Endothelial cell of umbilical vein (primary cell): Measurements from ENCODE around the gene PRKCD. TPM values are rescaled to one million over a fixed set of nuclear protein-coding genes. Genes with fewer than 3 reads are reported as not detected.

Experiments used
- BruUV-seq: library from RNA; stranded (reverse); fragments of 400-500 nt; replicated peaks from 2 replicates; lab custom pipeline; 2021; lab: Mats Ljungman, UMichigan
- CTCF ChIA-PET: fragments of 300-600, 350-600 bp; sonication (Branson Sonifier 250); formaldehyde crosslinking; loops from one replicate; lab custom pipeline; 2021; ENCODE audit warnings: antibody characterized with exemption, inconsistent platforms; lab: Charles Lee
- POLR2A ChIA-PET: fragments of 300-600, 350-600 bp; sonication (Branson Sonifier 250); formaldehyde crosslinking; loops from one replicate; lab custom pipeline; 2021; ENCODE audit warnings: antibody characterized with exemption, inconsistent platforms; lab: Charles Lee
- DNase-seq: peaks from one replicate; pipeline ENCODE4 v3.0.0-alpha.2; 2011; ENCODE audit warnings: low read depth, low spot score
- FAIRE-seq: peaks from 2 replicates; lab custom pipeline; 2011; peaks lifted over from hg19 to GRCh38; lab: Jason Lieb, UNC
- H2AFZ ChIP-seq: 2 replicates; pipeline ENCODE4 v1.6.0; 2012; ENCODE audit warnings: low read depth, low read length, control low read depth, inconsistent platforms
- H3K27ac ChIP-seq: 2 replicates; pipeline ENCODE4 v1.5.1; 2011; ENCODE audit warnings: low read depth, mild to moderate bottlenecking, control low read depth, low read length, moderate library complexity; ENCODE audit not compliant: insufficient read depth
- H3K27me3 ChIP-seq, 2 experiments: 2 replicates each; pipeline versions ENCODE4 v1.6.0 to v1.6.1; 2011; ENCODE audit warnings: low read length in 2 of 2, mixed read lengths in 1 of 2; ENCODE audit not compliant: control insufficient read depth in 2 of 2, insufficient read depth in 2 of 2
- H3K36me3 ChIP-seq, 2 experiments: 2 replicates in 1 of 2; 3 replicates in 1 of 2; pipeline ENCODE4 v1.5.1; 2011; ENCODE audit warnings: low read length in 2 of 2, mild to moderate bottlenecking in 1 of 2, moderate library complexity in 1 of 2; ENCODE audit not compliant: control insufficient read depth in 2 of 2, insufficient read depth in 2 of 2; ENCODE audit errors: extremely low read depth in 1 of 2
- H3K4me1 ChIP-seq: 3 replicates; pipeline ENCODE4 v1.5.1; 2011; ENCODE audit warnings: mild to moderate bottlenecking, low read length; ENCODE audit not compliant: control insufficient read depth, insufficient read depth; ENCODE audit errors: extremely low read depth
- H3K4me2 ChIP-seq: 2 replicates; pipeline ENCODE4 v1.6.1; 2011; ENCODE audit warnings: low read length, control low read depth, mixed read lengths; ENCODE audit not compliant: insufficient read depth
- H3K4me3 ChIP-seq, 3 experiments: fragments of 200-600 bp in 1 of 3; sonication (generic), shearing (Covaris generic) in 1 of 3; replicated peaks in 1 of 3; 2 replicates each; pipeline ENCODE4 v1.5.1; 2011 to 2016; ENCODE audit warnings: control low read depth in 3 of 3, low read length in 3 of 3, mild to moderate bottlenecking in 2 of 3, inconsistent platforms in 1 of 3, low read depth in 1 of 3, moderate library complexity in 1 of 3; ENCODE audit not compliant: insufficient read depth in 1 of 3
- H3K79me2 ChIP-seq: 2 replicates; pipeline ENCODE4 v1.6.0; 2012; ENCODE audit warnings: low read length, inconsistent platforms; ENCODE audit not compliant: control insufficient read depth, insufficient read depth
- H3K9ac ChIP-seq: replicated peaks from 2 replicates; pipeline ENCODE3; 2011; ENCODE audit warnings: low read length, control low read depth; ENCODE audit not compliant: insufficient read depth; ENCODE audit errors: extremely low read depth
- H3K9me1 ChIP-seq: replicated peaks from 3 replicates; pipeline ENCODE4 v1.6.0; 2011; ENCODE audit warnings: mild to moderate bottlenecking, low read length; ENCODE audit not compliant: control insufficient read depth, insufficient read depth; ENCODE audit errors: extremely low read depth
- H3K9me3 ChIP-seq: replicated peaks from 2 replicates; pipeline ENCODE4 v1.5.1; 2012; ENCODE audit warnings: low read length, inconsistent platforms; ENCODE audit not compliant: control insufficient read depth, insufficient read depth
- H4K20me1 ChIP-seq: replicated peaks from 2 replicates; pipeline ENCODE3; 2011; ENCODE audit warnings: mild to moderate bottlenecking, low read length; ENCODE audit not compliant: control insufficient read depth, insufficient read depth; ENCODE audit errors: extremely low read depth
- EZH2 ChIP-seq: IDR thresholded peaks from 2 replicates; pipeline ENCODE4 v1.6.1; 2012; ENCODE audit warnings: borderline replicate concordance, low read depth, mild to moderate bottlenecking, moderate library complexity, low read length, inconsistent platforms; ENCODE audit not compliant: severe bottlenecking
- FOS ChIP-seq: IDR thresholded peaks from 2 replicates; pipeline ENCODE4 v1.6.1; 2011; ENCODE audit warnings: mild to moderate bottlenecking, low read length, moderate library complexity, borderline replicate concordance; ENCODE audit not compliant: insufficient read depth
- GATA2 ChIP-seq: IDR thresholded peaks from 2 replicates; pipeline ENCODE4 v1.7.0; 2011; ENCODE audit warnings: low read depth, mild to moderate bottlenecking, moderate library complexity, mixed read lengths, low read length; ENCODE audit not compliant: insufficient read length, insufficient read depth
- JUN ChIP-seq: IDR thresholded peaks from 2 replicates; pipeline ENCODE4 v1.6.1; 2011; ENCODE audit warnings: borderline replicate concordance, low read depth; ENCODE audit not compliant: insufficient read length, insufficient read depth
- MYC ChIP-seq: IDR thresholded peaks from one replicate; pipeline ENCODE4 v1.6.1; 2011; ENCODE audit warnings: mild to moderate bottlenecking, low read depth, low read length
- POLR2A ChIP-seq: IDR thresholded peaks from 2 replicates; pipeline ENCODE4 v1.6.1; 2012; ENCODE audit warnings: low read depth, mild to moderate bottlenecking, control low read depth, low read length
- POLR2AphosphoS5 ChIP-seq: IDR thresholded peaks from 2 replicates; pipeline ENCODE4 v1.6.1; 2012; ENCODE audit warnings: low read depth, mild to moderate bottlenecking, control low read depth, low read length, moderate library complexity; ENCODE audit not compliant: insufficient read depth
- dilution Hi-C: fragments of 300-500 bp; cut with MboI; formaldehyde crosslinking; loops from one replicate; pipeline ENCODE4 v1.15.0; 2019; ENCODE audit warnings: low sequenced_read_pairs; ENCODE audit not compliant: extremely low pct_ligation_motif_present
- intact Hi-C: fragments of 100-400 bp; cut with micrococcal nuclease; formaldehyde crosslinking; loops from one replicate; pipeline ENCODE4 v1.10.0; 2022
- polyA plus RNA-seq, 4 experiments: library from polyadenylated mRNA; depleted of rRNA in 3 of 4; stranded (reverse) in 3 of 4; unstranded in 1 of 4; fragments of >200 nt; gene quantifications; 2 replicates each; pipeline versions ENCODE4 v1.2.1 to v1.2.3, GENCODE V29; 2011 to 2012; ENCODE audit warnings: missing spikeins in 1 of 4
- total RNA-seq: library from RNA; stranded (reverse); gene quantifications from 2 replicates; pipeline ENCODE4 v1.2.3, GENCODE V29; 2021
- TF ChIP-seq, protein P1 (sequence below), 2 donors: IDR thresholded peaks; 1 replicate in 1 of 2; 2 replicates in 1 of 2; pipeline ENCODE4 v1.5.1; 2011; ENCODE audit warnings: low read length in 2 of 2, mild to moderate bottlenecking in 2 of 2, moderate library complexity in 2 of 2, control low read depth in 1 of 2, inconsistent platforms in 1 of 2, low read depth in 1 of 2; ENCODE audit not compliant: insufficient read depth in 1 of 2; ENCODE audit errors: extremely low read depth in 1 of 2

Gene PRKCD
- total and polyA plus RNA-seq, 2 donors (not counting 3 experiments of a cell fraction or from before 2014, with no cell fraction given) = 15.5 to 19.0 TPM

DNA sequence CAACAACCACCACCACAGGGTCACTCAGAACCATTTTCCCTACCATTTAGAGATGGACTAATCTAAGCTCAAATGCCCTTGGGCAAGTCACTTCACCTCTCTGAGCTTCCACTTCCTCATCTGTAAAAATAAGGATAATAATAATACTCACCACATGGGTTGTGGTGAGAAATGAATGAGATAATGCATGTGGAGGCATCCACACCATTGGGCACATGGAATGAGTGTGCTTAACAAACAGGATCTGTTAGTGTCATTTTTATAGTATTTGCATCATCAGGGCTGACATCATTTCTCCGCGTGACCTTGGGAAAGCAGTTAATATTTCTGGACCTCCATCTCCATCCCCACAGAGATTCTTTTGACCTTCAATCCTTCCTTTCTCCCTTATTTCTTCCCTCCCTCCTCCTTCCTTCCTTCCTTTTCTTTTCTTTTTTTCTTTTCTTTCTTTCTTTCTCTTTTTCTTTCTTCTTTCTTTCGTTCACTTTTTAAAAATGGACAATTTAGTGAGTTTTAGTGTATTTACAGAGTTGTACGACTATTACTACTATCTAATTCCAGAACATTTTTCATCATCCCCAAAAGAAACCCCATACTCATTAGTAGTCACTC lies 23.1 kb upstream of the PRKCD start:
- Histone ChIP-seq H3K4me2 (no peak overlapping the region), H3K9me3 (no peaks in the 10 kb centered on the region), H3K36me3 (no peaks in the 10 kb centered on the region), H4K20me1 (no peaks in the 10 kb centered on the region), H3K27me3 (no peaks in the 10 kb centered on the region), H3K9ac (no peak overlapping the region), H3K27ac (no peak overlapping the region), H3K79me2 (no peaks in the 10 kb centered on the region), H3K4me3 (no peak overlapping the region), H2AFZ (no peak overlapping the region), H3K9me1 (no peaks in the 10 kb centered on the region), H3K4me1 (no peaks in the 10 kb centered on the region)
- dilution Hi-C loops (no loop called here), intact Hi-C loops (no loop called here)
- DNase-seq = no peak
- no peak for FAIRE-seq
- CTCF ChIA-PET = interaction anchor here (5.1 to 8.0 kb wide), 2 partner anchors 22 to 60 kb away, joined by 34 to 199 read pairs; partner anchors contain the start of gene PRKCD
- TF ChIP-seq JUN (no peak), POLR2A (no peak), MYC (no peak), GATA2 (no peak), FOS (no peak), POLR2AphosphoS5 (no peak), EZH2 (no peak)
- TF ChIP-seq, protein P1, sequence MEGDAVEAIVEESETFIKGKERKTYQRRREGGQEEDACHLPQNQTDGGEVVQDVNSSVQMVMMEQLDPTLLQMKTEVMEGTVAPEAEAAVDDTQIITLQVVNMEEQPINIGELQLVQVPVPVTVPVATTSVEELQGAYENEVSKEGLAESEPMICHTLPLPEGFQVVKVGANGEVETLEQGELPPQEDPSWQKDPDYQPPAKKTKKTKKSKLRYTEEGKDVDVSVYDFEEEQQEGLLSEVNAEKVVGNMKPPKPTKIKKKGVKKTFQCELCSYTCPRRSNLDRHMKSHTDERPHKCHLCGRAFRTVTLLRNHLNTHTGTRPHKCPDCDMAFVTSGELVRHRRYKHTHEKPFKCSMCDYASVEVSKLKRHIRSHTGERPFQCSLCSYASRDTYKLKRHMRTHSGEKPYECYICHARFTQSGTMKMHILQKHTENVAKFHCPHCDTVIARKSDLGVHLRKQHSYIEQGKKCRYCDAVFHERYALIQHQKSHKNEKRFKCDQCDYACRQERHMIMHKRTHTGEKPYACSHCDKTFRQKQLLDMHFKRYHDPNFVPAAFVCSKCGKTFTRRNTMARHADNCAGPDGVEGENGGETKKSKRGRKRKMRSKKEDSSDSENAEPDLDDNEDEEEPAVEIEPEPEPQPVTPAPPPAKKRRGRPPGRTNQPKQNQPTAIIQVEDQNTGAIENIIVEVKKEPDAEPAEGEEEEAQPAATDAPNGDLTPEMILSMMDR (IDR thresholded peaks at IDR 0.05; ENCODE audit: extremely low read depth in 1 of 2, insufficient read depth in 1 of 2, low read depth in 1 of 2, low read length in 2 of 2) = no peak
- no TSS peak for BruUV-seq
- POLR2A ChIA-PET = no interaction called here
